ENCODE results near the gene FHDC1. TPM values are rescaled to one million over a fixed set of nuclear protein-coding genes. Genes with fewer than 3 reads are reported as not detected.

The FHDC1 gene
- total RNA-seq, result under 1 TPM; 0.05 to 0.12 TPM

GRCh38 chr4:152935631-152936445 is at the start of gene FHDC1:
TSS of gene FHDC1 (plus strand) at chr4:152936323. CDS start at chr4:152943058, 6,735 bp downstream.

Other genes with a start within 250 kb of the FHDC1 start
- under 1 TPM; 0.08 to 0.14 TPM for gene TIGD4, start 156.6 kb upstream of the FHDC1 start, total RNA-seq
- 10 to 100 TPM; 18.2 to 19.1 TPM for gene ARFIP1, start 156.4 kb upstream of the FHDC1 start, total RNA-seq